Vagina (tissue), 2 donors: Measurements from ENCODE around the gene ACTN3.
"Not testable (repeated sequence)": the region's sequence is repeated elsewhere in the genome, so short reads cannot be mapped to it uniquely, and the experiment has no call there.

Source experiments
- POLR2A ChIP-seq, 2 donors: fragments of 450-650 bp; IDR thresholded peaks; one replicate each; pipeline ENCODE4 v1.6.1; 2017; ENCODE audit warnings: antibody characterized with exemption in 2 of 2, mild to moderate bottlenecking in 2 of 2, moderate library complexity in 2 of 2
- POLR2AphosphoS5 ChIP-seq, 2 donors: sonication (generic); formaldehyde crosslinking; IDR thresholded peaks; one replicate each; pipeline ENCODE4 v1.9.0; 2017; ENCODE audit warnings: antibody characterized with exemption in 2 of 2, mild to moderate bottlenecking in 2 of 2, low read depth in 1 of 2; ENCODE audit not compliant: insufficient read depth in 1 of 2
- TF ChIP-seq, protein P1 (sequence below), 3 experiments: fragments of 450-650 bp in 2 of 3; fragments of 200-600 bp in 1 of 3; sonication (generic) in 1 of 3; IDR thresholded peaks; one replicate each; pipeline ENCODE4 v1.5.1; 2017 to 2019; ENCODE audit warnings: antibody characterized with exemption in 3 of 3, mild to moderate bottlenecking in 2 of 3, moderate library complexity in 2 of 3

DNA sequence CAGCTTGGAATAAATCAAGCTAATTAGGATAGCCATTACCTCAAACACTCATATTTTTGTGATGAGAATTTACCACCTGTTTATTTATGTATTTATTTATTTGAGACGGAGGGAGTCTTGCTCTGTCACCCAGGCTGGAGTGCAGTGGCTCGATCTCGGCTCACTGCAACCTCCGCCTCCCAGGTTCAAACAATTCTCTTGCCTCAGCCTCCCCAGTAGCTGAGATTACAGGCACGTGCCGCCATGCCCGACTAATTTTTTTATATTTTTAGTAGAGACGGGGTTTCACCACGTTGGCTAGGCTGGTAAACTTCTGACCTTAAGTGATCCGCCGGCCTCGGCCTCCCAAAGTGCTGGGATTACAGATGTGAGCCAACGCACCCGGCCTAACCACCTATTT is 1.8 kb upstream of the ACTN3 start:
- TF ChIP-seq, protein P1, sequence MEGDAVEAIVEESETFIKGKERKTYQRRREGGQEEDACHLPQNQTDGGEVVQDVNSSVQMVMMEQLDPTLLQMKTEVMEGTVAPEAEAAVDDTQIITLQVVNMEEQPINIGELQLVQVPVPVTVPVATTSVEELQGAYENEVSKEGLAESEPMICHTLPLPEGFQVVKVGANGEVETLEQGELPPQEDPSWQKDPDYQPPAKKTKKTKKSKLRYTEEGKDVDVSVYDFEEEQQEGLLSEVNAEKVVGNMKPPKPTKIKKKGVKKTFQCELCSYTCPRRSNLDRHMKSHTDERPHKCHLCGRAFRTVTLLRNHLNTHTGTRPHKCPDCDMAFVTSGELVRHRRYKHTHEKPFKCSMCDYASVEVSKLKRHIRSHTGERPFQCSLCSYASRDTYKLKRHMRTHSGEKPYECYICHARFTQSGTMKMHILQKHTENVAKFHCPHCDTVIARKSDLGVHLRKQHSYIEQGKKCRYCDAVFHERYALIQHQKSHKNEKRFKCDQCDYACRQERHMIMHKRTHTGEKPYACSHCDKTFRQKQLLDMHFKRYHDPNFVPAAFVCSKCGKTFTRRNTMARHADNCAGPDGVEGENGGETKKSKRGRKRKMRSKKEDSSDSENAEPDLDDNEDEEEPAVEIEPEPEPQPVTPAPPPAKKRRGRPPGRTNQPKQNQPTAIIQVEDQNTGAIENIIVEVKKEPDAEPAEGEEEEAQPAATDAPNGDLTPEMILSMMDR (IDR thresholded peaks at IDR 0.05): not testable (repeated sequence)
- TF ChIP-seq POLR2A (IDR thresholded peaks at IDR 0.05); POLR2AphosphoS5 (IDR thresholded peaks at IDR 0.05; ENCODE audit: insufficient read depth in 1 of 2, low read depth in 1 of 2): not testable (repeated sequence)
